ENCODE results near the gene TUBB4B. TPM values are rescaled to one million over a fixed set of nuclear protein-coding genes. Genes with fewer than 3 reads are reported as not detected.

TUBB4B gene
- total RNA-seq, 6 experiments from 2014 or later: 88.4 to 274 (median 124) TPM

GRCh38 chr9:137272241-137273094, 31.4 kb downstream of the TUBB4B start:
- TF ChIP-seq CTCF (IDR thresholded peaks at IDR 0.05): no peak
- TF ChIP-seq POLR2A (IDR thresholded peaks at IDR 0.05): no peak
- intact Hi-C loops (cut with DNase I): no loop called here
- Histone ChIP-seq H3K9me3 (no peaks in the 10 kb centered on the region), H3K4me1 (peaks cover 0 to 28% (median 12%) of the 10 kb centered on the region in 4 donors), H3K4me3 (no peak overlapping the region), H3K36me3 (peaks cover 0 to 10% (median 0%) of the 10 kb centered on the region in 4 donors), H3K27ac (no peak overlapping the region), H3K27me3 (no peaks in the 10 kb centered on the region)
- DNase-seq (no peak), ATAC-seq (no peak)
- WGBS (ENCODE audit: insufficient coverage, low coverage, low lambda C conversion rate, missing lambda C conversion rate): no CpG with 5 or more reads among the region's 39 CpGs

- Histone ChIP-seq H3K36me3 (peaks cover 0 to 10% (median 0%) of the 10 kb centered on the region in 4 donors), H3K9me3 (no peaks in the 10 kb centered on the region), H3K27me3 (no peaks in the 10 kb centered on the region), H3K4me1 (peaks cover 0 to 23% (median 12%) of the 10 kb centered on the region in 4 donors), H3K4me3 (no peak overlapping the region), H3K27ac (no peak overlapping the region)
- DNase-seq (peak in 1 of 3 donors; percentile 50), ATAC-seq (no peak)
- TF ChIP-seq CTCF (IDR thresholded peaks at IDR 0.05) (no peak), POLR2A (IDR thresholded peaks at IDR 0.05) (no peak)
- intact Hi-C loops (cut with DNase I): no loop called here
- WGBS (ENCODE audit: insufficient coverage, low coverage, low lambda C conversion rate, missing lambda C conversion rate): no CpG with 5 or more reads among the region's 13 CpGs
Observed at GRCh38 chr9:137273095-137273490, 32.0 kb downstream of the TUBB4B start.

- no peaks in the 10 kb centered on the region for H3K27me3 ChIP-seq
- intact Hi-C loops (cut with DNase I): no loop called here
- peaks cover 0 to 10% (median 0%) of the 10 kb centered on the region in 4 donors for H3K36me3 ChIP-seq
- H3K4me3 ChIP-seq: no peak overlapping the region
- peak; percentile 56 to 82 (median 64) for DNase-seq
- no peak overlapping the region for H3K27ac ChIP-seq
- peak in 3 of 4 donors; percentile 2 to 30 (median 19) for ATAC-seq
- no peak for TF ChIP-seq POLR2A (IDR thresholded peaks at IDR 0.05)
- TF ChIP-seq CTCF (IDR thresholded peaks at IDR 0.05): no peak
- H3K9me3 ChIP-seq: no peaks in the 10 kb centered on the region
- H3K4me1 ChIP-seq: peaks cover 0 to 16% (median 10%) of the 10 kb centered on the region in 4 donors
- WGBS (ENCODE audit: insufficient coverage, low coverage, low lambda C conversion rate, missing lambda C conversion rate): 38% methylated on average over 3 of the region's 15 CpGs
Observed at GRCh38 chr9:137273611-137274320, 32.7 kb downstream of the TUBB4B start.

- ATAC-seq: no peak
- intact Hi-C loops (cut with DNase I): no loop called here
- no peak for TF ChIP-seq POLR2A (IDR thresholded peaks at IDR 0.05)
- no peak for TF ChIP-seq CTCF (IDR thresholded peaks at IDR 0.05)
- peak in 1 of 3 donors; percentile 30 for DNase-seq
- Histone ChIP-seq H3K4me3 (no peak overlapping the region), H3K27ac (no peak overlapping the region), H3K9me3 (no peaks in the 10 kb centered on the region), H3K4me1 (peaks cover 0 to 5% (median 0%) of the 10 kb centered on the region in 4 donors), H3K27me3 (no peaks in the 10 kb centered on the region), H3K36me3 (peaks cover 0 to 10% (median 0%) of the 10 kb centered on the region in 4 donors)
- WGBS (ENCODE audit: insufficient coverage, low coverage, low lambda C conversion rate, missing lambda C conversion rate): 80% methylated on average over 8 of the region's 10 CpGs
Observed at GRCh38 chr9:137275203-137275587, 34.1 kb downstream of the TUBB4B start.
